ENCODE results near the gene CHST9. TPM values are rescaled to one million over a fixed set of nuclear protein-coding genes. Genes with fewer than 3 reads are reported as not detected.

Gene CHST9
- total and polyA plus RNA-seq, 10 donors = 0.87 to 23.9 (median 8.4) TPM

DNA sequence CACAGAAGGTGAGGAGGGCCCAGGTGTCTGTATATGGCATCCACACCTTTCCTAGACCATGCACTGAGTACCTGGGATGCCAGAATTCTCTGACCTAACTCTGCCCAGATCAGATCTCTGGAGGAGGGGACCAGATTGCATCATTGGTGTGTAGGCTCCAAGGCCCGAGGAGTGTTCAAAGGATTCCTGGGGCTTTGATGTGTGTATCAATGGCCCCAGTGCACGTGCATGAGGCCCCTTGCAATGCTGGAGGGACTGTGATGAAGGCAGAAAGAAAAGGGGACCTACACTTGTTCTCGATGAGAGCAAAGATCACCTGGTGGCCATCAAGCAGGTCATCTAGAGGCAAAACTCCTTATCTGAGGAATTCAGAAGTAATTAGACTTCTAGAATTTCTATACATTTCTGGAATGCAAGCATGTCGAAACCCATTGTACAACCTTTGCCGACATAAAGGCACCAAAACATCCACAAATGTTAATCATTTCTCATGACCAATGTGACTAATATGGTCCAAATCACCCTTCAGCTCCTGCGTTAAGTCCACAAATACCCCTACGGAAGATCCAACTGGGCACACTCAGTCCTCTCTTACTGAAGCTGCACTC is 123.5 kb downstream of the CHST9 start:
- 84 to 93% (median 88%) methylated on average over 7 of the region's 7 CpGs for WGBS, 5 donors

DNA sequence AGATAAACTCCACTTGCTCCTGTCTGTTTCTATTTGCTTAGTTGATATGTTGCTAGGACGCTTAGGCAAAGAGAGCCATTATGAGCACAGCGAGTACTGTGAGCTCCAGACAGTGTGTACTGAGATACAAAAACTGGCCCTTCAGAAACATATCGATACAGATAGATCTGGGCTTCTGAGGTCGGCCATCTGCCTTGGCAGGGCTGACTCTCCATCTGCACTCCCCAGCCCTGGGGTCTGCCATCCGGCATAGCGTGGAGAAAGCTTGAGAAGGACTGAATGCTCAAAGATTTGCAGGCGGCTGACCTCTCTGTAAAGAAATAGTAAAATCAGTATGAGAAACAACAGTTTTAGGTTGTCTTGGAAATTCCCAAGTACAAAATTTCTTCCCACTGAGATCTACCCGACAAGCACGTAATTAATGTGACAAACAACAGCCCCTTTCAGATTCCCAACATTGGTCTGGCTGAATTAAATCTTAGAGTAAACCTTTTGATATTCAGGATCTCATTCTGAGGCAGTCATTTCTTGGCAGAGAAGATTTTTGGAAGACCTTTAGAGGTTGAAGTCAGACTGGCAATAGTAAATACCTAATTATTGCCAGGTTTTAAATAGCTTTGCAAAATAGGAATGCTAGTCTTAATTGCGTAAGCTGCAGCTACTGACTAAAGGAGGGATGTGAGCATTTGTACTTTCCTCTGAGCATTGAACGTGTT is 127.4 kb downstream of the CHST9 start:
- H3K36me3 ChIP-seq = no peaks in the 10 kb centered on the region
- peaks cover 0 to 6% (median 0%) of the 10 kb centered on the region in 8 donors for H3K9me3 ChIP-seq
- no peak overlapping the region for H3K4me3 ChIP-seq
- intact Hi-C loops (cut with DNase I; ENCODE audit: low total_unique reads) = no loop called here
- H3K27me3 ChIP-seq (replicated peaks in 1 of 7) = no peaks in the 10 kb centered on the region
- no peak for TF ChIP-seq POLR2A (IDR thresholded peaks at IDR 0.05)
- peak in 1 of 3 donors; percentile 46 for TF ChIP-seq POLR2AphosphoS5 (IDR thresholded peaks at IDR 0.05)
- peak overlapping the region in 7 of 8 donors; percentile 30 to 66 (median 53) for H3K27ac ChIP-seq
- DNase-seq = no peak
- 68 to 80% (median 75%) methylated on average over 11 of the region's 11 CpGs for WGBS, 5 donors
- no peaks in the 10 kb centered on the region for H3K4me1 ChIP-seq

More for the DNA sequence above, 123.5 kb downstream of the CHST9 start:
- no peak overlapping the region for H3K4me3 ChIP-seq
- no peak overlapping the region for H3K27ac ChIP-seq
- intact Hi-C loops (cut with DNase I; ENCODE audit: low total_unique reads) = no loop called here
- no peaks in the 10 kb centered on the region for H3K9me3 ChIP-seq
- H3K4me1 ChIP-seq = no peaks in the 10 kb centered on the region
- no peaks in the 10 kb centered on the region for H3K36me3 ChIP-seq
- no peak for DNase-seq
- no peaks in the 10 kb centered on the region for H3K27me3 ChIP-seq (replicated peaks in 1 of 7)
- no peak for TF ChIP-seq POLR2AphosphoS5 (IDR thresholded peaks at IDR 0.05)
- TF ChIP-seq, protein P1, sequence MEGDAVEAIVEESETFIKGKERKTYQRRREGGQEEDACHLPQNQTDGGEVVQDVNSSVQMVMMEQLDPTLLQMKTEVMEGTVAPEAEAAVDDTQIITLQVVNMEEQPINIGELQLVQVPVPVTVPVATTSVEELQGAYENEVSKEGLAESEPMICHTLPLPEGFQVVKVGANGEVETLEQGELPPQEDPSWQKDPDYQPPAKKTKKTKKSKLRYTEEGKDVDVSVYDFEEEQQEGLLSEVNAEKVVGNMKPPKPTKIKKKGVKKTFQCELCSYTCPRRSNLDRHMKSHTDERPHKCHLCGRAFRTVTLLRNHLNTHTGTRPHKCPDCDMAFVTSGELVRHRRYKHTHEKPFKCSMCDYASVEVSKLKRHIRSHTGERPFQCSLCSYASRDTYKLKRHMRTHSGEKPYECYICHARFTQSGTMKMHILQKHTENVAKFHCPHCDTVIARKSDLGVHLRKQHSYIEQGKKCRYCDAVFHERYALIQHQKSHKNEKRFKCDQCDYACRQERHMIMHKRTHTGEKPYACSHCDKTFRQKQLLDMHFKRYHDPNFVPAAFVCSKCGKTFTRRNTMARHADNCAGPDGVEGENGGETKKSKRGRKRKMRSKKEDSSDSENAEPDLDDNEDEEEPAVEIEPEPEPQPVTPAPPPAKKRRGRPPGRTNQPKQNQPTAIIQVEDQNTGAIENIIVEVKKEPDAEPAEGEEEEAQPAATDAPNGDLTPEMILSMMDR (IDR thresholded peaks at IDR 0.05 in 8 of 11, conservative IDR thresholded peaks at IDR 0.05 in 3 of 11) = no peak

DNA sequence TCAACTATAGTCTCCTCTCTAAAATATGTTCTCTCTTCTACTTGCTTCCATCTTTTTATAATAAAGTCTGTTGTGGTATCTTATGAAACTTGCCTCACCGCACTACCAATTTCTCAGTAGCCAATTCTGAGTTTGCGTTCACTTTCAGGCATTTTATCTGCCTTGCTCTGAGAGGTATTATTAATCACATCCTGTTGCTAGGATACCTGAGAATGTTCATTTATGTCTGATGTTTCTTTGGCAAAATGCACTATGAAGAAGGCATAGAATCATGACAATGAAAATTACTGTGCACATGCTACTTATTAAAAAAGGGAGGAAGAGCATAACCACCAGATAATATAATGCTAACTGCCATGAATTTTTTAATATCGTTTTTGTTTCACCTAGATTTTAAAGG is 130.2 kb downstream of the CHST9 start:
- no peak for DNase-seq
- no peaks in the 10 kb centered on the region for H3K27me3 ChIP-seq (replicated peaks in 1 of 7)
- H3K4me1 ChIP-seq = no peaks in the 10 kb centered on the region
- 84 to 90% (median 86%) methylated on average over 3 of the region's 3 CpGs for WGBS, 5 donors
- intact Hi-C loops (cut with DNase I; ENCODE audit: low total_unique reads) = no loop called here
- H3K4me3 ChIP-seq = no peak overlapping the region
- H3K36me3 ChIP-seq = no peaks in the 10 kb centered on the region
- H3K27ac ChIP-seq = no peak overlapping the region
- TF ChIP-seq POLR2A (IDR thresholded peaks at IDR 0.05) (no peak), POLR2AphosphoS5 (IDR thresholded peaks at IDR 0.05) (no peak)
- TF ChIP-seq, protein P1 (IDR thresholded peaks at IDR 0.05 in 8 of 11, conservative IDR thresholded peaks at IDR 0.05 in 3 of 11) = no peak
- H3K9me3 ChIP-seq = peaks cover 0 to 14% (median 3%) of the 10 kb centered on the region in 8 donors

DNA sequence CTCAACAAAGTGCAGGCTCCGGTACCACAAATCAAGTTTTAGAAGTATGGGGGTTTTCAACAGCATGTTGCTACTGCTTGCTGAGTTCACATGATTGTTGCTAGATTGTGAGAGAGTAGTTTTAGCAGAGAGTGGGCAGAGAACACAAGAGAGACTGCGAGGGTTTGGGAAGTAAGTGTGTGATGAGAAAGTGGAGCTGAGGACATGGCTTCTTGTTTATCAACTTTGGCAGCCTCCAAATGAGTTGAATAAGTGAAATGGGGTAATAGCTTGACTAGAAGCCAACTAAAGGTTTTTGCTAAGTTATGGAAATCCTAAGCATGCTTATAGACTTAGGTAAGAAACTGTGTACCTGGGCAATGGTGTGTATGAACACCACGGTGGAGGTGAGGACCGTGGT is 135.1 kb downstream of the CHST9 start:
- WGBS, 5 donors = 80 to 89% (median 86%) methylated on average over 4 of the region's 4 CpGs
- H3K4me3 ChIP-seq = no peak overlapping the region
- H3K36me3 ChIP-seq = no peaks in the 10 kb centered on the region
- TF ChIP-seq, protein P1 (IDR thresholded peaks at IDR 0.05 in 8 of 11, conservative IDR thresholded peaks at IDR 0.05 in 3 of 11) = no peak
- H3K9me3 ChIP-seq = peaks cover 0 to 14% (median 3%) of the 10 kb centered on the region in 8 donors
- H3K27ac ChIP-seq = no peak overlapping the region
- no peak for DNase-seq
- intact Hi-C loops (cut with DNase I; ENCODE audit: low total_unique reads) = no loop called here
- H3K27me3 ChIP-seq (replicated peaks in 1 of 7) = no peaks in the 10 kb centered on the region
- no peaks in the 10 kb centered on the region for H3K4me1 ChIP-seq
